HEK293T (cell line): Measurements from ENCODE around the gene PXK.

Source experiments
- CTCF ChIA-PET: fragments of 350-600 bp; formaldehyde crosslinking; extraction: SDS; loops from one replicate; lab custom pipeline; 2021; ENCODE audit warnings: antibody characterized with exemption, inconsistent platforms; lab: Yijun Ruan, JAX
- POLR2A ChIA-PET: fragments of 350-600 bp; formaldehyde crosslinking; extraction: SDS; loops from one replicate; lab custom pipeline; 2020; ENCODE audit warnings: antibody characterized with exemption, inconsistent platforms; lab: Yijun Ruan, JAX
- DNase-seq: peaks from one replicate; pipeline ENCODE4 v3.0.0; 2012; ENCODE audit warnings: mixed read lengths; ENCODE audit errors: extremely low spot score
- ARNT ChIP-seq: fragments of 450-650 bp; IDR thresholded peaks from 2 replicates; pipeline ENCODE4 v1.6.1; 2017; ENCODE audit warnings: mild to moderate bottlenecking
- BHLHE40 ChIP-seq: fragments of 450-650 bp; IDR thresholded peaks from 2 replicates; pipeline ENCODE4 v1.6.1; 2016; ENCODE audit warnings: mild to moderate bottlenecking, moderate library complexity, borderline replicate concordance
- CTBP1 ChIP-seq: fragments of 450-650 bp; IDR thresholded peaks from 2 replicates; pipeline ENCODE4 v1.6.1; 2016; ENCODE audit warnings: borderline replicate concordance
- ELF4 ChIP-seq: fragments of 450-650 bp; IDR thresholded peaks from 2 replicates; pipeline ENCODE4 v1.6.1; 2017; ENCODE audit warnings: antibody characterized with exemption
- FOXA1 ChIP-seq: fragments of 450-650 bp; IDR thresholded peaks from 2 replicates; pipeline ENCODE4 v1.6.1; 2016; ENCODE audit warnings: mild to moderate bottlenecking
- FOXK2 ChIP-seq: fragments of 450-650 bp; IDR thresholded peaks from 2 replicates; pipeline ENCODE4 v1.6.1; 2016; ENCODE audit warnings: mild to moderate bottlenecking
- FOXM1 ChIP-seq: fragments of 450-650 bp; IDR thresholded peaks from 2 replicates; pipeline ENCODE4 v1.6.1; 2017; ENCODE audit warnings: mild to moderate bottlenecking, borderline replicate concordance
- HDGF ChIP-seq: fragments of 450-650 bp; IDR thresholded peaks from 2 replicates; pipeline ENCODE4 v1.6.1; 2017; ENCODE audit warnings: antibody characterized with exemption, borderline replicate concordance
- L3MBTL2 ChIP-seq: fragments of 450-650 bp; conservative IDR thresholded peaks from 2 replicates; pipeline ENCODE4 v1.6.1; 2016; ENCODE audit warnings: mild to moderate bottlenecking
- LEF1 ChIP-seq: fragments of 450-650 bp; IDR thresholded peaks from 2 replicates; pipeline ENCODE4 v1.6.1; 2017; ENCODE audit warnings: mild to moderate bottlenecking, borderline replicate concordance
- NFRKB ChIP-seq: fragments of 450-650 bp; IDR thresholded peaks from 2 replicates; pipeline ENCODE4 v1.6.1; 2016; ENCODE audit warnings: mild to moderate bottlenecking, moderate library complexity
- SP1 ChIP-seq: fragments of 450-650 bp; IDR thresholded peaks from 2 replicates; pipeline ENCODE4 v1.6.1; 2017
- SUZ12 ChIP-seq: fragments of 450-650 bp; IDR thresholded peaks from 2 replicates; pipeline ENCODE4 v1.6.1; 2016; ENCODE audit warnings: mild to moderate bottlenecking
- TARDBP ChIP-seq: fragments of 450-650 bp; IDR thresholded peaks from 2 replicates; pipeline ENCODE4 v1.6.1; 2016
- ZNF384 ChIP-seq: fragments of 450-650 bp; IDR thresholded peaks from 2 replicates; pipeline ENCODE4 v1.6.1; 2016
- TF ChIP-seq, protein P1 (sequence below): fragments of 450-650 bp; IDR thresholded peaks from 2 replicates; pipeline ENCODE4 v1.6.1; 2016

Gene PXK

DNA sequence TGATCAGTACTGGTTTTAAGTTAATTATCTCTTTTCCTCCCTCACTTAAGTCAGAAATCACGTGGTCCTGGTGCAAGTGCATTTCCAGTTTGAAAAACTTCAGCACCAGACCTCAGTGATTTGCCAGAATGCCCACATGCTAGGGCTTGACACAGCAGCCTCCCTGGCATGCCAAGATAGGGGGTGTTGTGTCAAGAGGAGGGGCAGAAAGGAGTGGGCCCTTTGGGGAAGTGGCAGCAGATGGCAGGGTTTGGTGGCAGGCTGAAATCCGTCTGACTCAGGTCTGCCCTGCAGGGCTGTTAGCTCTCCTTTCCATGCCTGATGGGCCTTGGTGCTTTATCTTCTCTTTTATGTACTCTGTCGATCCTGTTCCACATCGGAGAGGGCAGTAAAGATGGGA lies 23.4 kb downstream of the PXK start:
- DNase-seq, result no peak
- TF ChIP-seq SUZ12, result no peak
- no peak for TF ChIP-seq BHLHE40
- TF ChIP-seq TARDBP, result no peak
- TF ChIP-seq FOXM1, result no peak
- TF ChIP-seq SP1, result no peak
- TF ChIP-seq, protein P1, sequence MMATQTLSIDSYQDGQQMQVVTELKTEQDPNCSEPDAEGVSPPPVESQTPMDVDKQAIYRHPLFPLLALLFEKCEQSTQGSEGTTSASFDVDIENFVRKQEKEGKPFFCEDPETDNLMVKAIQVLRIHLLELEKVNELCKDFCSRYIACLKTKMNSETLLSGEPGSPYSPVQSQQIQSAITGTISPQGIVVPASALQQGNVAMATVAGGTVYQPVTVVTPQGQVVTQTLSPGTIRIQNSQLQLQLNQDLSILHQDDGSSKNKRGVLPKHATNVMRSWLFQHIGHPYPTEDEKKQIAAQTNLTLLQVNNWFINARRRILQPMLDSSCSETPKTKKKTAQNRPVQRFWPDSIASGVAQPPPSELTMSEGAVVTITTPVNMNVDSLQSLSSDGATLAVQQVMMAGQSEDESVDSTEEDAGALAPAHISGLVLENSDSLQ, result no peak
- no peak for TF ChIP-seq FOXK2
- TF ChIP-seq NFRKB, result no peak
- TF ChIP-seq LEF1, result no peak
- TF ChIP-seq ZNF384, result no peak
- POLR2A ChIA-PET, result no interaction called here
- CTCF ChIA-PET, result no interaction called here

DNA sequence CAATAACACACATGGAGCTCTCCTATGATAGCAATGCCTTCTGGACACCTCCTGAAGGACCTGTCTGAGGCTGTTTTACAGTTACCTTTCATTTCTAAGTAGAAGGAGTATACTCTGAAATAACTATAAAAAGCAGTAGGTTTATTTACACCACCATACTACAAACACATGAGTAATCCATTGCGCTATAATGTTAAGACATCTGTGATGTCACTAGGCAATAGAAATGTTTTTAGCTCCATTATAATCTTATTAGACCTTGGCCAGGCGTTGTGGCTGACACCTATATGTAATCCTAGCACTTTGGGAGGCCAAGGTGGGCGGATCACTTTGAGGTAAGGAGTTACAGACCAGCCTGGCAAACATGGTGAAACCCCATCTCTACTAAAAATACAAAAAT lies 24.7 kb downstream of the PXK start:
- POLR2A ChIA-PET, result interaction anchor here (1.2 kb wide), 1 partner anchor 50 kb away, joined by 4 read pairs; no protein-coding TSS in a partner anchor
- no peak for DNase-seq
- TF ChIP-seq FOXK2, result no peak
- TF ChIP-seq TARDBP, result no peak
- TF ChIP-seq BHLHE40, result no peak
- no peak for TF ChIP-seq SP1
- TF ChIP-seq ARNT, result no peak
- no peak for TF ChIP-seq FOXM1
- TF ChIP-seq FOXA1, result no peak
- CTCF ChIA-PET, result no interaction called here

DNA sequence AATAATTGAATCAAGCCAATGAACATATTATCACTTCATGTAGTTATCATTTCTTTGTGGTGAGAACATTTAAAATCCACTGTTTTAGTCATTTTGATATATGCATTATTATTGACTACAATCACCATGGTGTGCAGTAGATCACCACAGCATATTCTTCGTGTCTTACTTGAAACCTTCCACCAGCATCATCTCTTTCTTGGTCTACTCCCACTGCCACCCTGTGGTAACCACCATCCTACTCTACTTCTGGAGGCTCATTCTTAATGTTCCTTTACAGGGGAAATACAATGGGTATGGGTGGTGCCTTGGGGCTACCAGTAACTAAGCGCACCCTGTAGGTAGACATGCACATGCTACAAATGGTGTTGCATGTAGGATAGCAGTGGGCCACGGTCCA lies 25.4 kb downstream of the PXK start:
- CTCF ChIA-PET, result no interaction called here
- POLR2A ChIA-PET, result interaction anchor here (1.2 kb wide), 1 partner anchor 51 kb away, joined by 4 read pairs; no protein-coding TSS in a partner anchor
- DNase-seq, result no peak
- TF ChIP-seq SP1, result no peak
- TF ChIP-seq TARDBP, result no peak
- TF ChIP-seq L3MBTL2, result no peak
- no peak for TF ChIP-seq SUZ12
- no peak for TF ChIP-seq BHLHE40
- no peak for TF ChIP-seq FOXK2
- TF ChIP-seq, protein P1, result no peak
- no peak for TF ChIP-seq FOXA1
- TF ChIP-seq ZNF384, result no peak
- no peak for TF ChIP-seq NFRKB
- no peak for TF ChIP-seq ELF4
- TF ChIP-seq HDGF, result no peak
- TF ChIP-seq CTBP1, result no peak
- TF ChIP-seq LEF1, result no peak
- no peak for TF ChIP-seq ARNT
- TF ChIP-seq FOXM1, result no peak

DNA sequence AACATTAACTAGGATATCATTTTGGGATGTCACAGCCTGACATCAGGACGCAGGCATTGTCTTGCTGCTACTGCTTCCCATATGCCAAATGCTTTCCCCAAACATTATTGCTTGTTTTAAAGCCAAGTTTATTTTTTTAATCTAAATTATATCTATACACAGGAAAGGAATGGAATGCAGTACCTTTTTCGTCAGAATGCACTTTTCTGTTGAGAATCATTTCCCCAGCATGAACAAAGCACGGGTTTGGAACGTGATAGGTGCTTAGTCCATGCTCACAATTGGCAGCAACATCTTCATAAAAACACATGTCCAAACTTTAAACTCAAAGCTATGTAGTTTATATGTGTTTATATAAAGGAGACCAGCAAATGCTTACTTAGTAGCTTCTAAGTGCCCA lies 26.1 kb downstream of the PXK start:
- ChIA-PET CTCF (no interaction called here), POLR2A (no interaction called here)
- TF ChIP-seq FOXA1 (no peak), BHLHE40 (no peak), CTBP1 (no peak), FOXM1 (no peak), LEF1 (no peak), SUZ12 (no peak), NFRKB (no peak), SP1 (no peak), HDGF (no peak), TARDBP (no peak), FOXK2 (no peak), ARNT (no peak), L3MBTL2 (no peak), ZNF384 (no peak), ELF4 (no peak)
- TF ChIP-seq, protein P1, result no peak
- no peak for DNase-seq

DNA sequence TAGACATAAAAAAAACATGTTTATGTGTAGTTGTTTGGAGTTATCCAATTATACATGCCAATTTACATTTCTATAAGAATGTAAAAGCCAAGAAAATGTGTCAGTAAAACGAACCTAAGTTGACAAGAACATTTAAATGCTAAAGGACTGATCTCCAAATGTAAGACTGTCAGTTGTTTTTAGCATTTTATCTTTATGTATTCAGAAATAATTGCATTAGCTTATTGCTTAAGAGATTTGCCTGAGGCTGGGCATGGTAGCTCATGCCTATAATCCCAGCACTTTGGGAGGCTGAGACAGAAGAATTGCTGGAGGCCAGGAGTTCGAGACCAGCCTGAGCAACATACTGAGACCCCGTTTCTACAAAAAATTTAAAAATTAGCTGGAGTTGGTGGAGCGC lies 26.9 kb downstream of the PXK start:
- no peak for DNase-seq
- TF ChIP-seq FOXK2 (no peak), LEF1 (no peak), ARNT (no peak), BHLHE40 (no peak), ELF4 (no peak), FOXM1 (no peak), CTBP1 (no peak), NFRKB (no peak), FOXA1 (no peak), ZNF384 (no peak), HDGF (no peak), SUZ12 (no peak), L3MBTL2 (no peak), SP1 (no peak), TARDBP (no peak)
- TF ChIP-seq, protein P1, result no peak
- POLR2A ChIA-PET, result no interaction called here
- CTCF ChIA-PET, result no interaction called here
